ENCODE results near the gene FBXO44.

The FBXO44 gene

DNA sequence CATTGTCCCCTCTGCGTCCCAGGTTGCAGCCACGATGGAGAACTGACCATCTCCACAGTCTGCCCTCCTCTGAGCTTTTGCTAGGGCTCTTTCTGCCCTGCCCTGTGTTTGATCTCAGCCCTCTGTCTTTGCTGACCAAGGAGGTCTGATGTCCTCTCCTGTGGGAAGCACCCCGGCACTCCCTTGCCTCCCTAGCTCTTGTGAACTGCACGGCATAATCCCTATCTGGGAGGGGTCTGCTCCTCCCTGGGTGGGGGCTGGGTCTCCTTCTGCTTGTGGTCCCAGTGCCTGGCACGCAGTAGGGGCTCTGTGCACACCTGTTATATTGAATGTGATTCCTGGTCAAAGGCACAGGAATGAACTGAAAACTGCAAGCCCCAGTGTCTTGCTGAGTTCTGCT is 39.2 kb downstream of the FBXO44 start:
- Histone ChIP-seq H3K27ac (replicated peaks) (no peak overlapping the region), H3K27me3 (ENCODE audit: insufficient read depth, poor library complexity, severe bottlenecking) (peaks cover 28% of the 10 kb centered on the region)

DNA sequence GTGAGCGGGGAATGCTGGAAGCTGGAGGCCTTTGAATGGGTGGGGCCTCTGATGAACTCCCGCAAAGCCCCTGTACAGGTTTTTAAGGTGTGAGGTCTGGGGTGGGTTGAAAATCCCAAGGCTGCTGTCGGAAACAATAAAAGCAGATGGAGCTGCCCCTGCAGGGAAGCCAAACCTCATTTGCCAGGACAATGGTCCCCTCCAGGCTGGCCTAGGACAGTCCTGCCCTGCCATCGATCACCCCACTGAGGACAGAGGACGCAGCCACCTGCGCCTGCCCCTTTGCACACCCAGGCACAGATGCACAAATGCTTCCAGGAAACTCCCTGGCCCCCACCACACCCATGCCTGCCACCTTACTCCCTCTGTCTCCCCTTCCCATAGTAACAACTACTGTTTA is 41.2 kb downstream of the FBXO44 start:
- no peak for TF ChIP-seq SPI1 (IDR thresholded peaks at IDR 0.05; ENCODE audit: borderline replicate concordance, low read depth)
- TF ChIP-seq, protein P1, sequence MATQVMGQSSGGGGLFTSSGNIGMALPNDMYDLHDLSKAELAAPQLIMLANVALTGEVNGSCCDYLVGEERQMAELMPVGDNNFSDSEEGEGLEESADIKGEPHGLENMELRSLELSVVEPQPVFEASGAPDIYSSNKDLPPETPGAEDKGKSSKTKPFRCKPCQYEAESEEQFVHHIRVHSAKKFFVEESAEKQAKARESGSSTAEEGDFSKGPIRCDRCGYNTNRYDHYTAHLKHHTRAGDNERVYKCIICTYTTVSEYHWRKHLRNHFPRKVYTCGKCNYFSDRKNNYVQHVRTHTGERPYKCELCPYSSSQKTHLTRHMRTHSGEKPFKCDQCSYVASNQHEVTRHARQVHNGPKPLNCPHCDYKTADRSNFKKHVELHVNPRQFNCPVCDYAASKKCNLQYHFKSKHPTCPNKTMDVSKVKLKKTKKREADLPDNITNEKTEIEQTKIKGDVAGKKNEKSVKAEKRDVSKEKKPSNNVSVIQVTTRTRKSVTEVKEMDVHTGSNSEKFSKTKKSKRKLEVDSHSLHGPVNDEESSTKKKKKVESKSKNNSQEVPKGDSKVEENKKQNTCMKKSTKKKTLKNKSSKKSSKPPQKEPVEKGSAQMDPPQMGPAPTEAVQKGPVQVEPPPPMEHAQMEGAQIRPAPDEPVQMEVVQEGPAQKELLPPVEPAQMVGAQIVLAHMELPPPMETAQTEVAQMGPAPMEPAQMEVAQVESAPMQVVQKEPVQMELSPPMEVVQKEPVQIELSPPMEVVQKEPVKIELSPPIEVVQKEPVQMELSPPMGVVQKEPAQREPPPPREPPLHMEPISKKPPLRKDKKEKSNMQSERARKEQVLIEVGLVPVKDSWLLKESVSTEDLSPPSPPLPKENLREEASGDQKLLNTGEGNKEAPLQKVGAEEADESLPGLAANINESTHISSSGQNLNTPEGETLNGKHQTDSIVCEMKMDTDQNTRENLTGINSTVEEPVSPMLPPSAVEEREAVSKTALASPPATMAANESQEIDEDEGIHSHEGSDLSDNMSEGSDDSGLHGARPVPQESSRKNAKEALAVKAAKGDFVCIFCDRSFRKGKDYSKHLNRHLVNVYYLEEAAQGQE (IDR thresholded peaks at IDR 0.05; ENCODE audit: insufficient replicate concordance, low read depth) = no peak
- no peak for TF ChIP-seq POLR2AphosphoS5 (IDR thresholded peaks at IDR 0.05; ENCODE audit: low read depth)
- TF ChIP-seq, protein P2, sequence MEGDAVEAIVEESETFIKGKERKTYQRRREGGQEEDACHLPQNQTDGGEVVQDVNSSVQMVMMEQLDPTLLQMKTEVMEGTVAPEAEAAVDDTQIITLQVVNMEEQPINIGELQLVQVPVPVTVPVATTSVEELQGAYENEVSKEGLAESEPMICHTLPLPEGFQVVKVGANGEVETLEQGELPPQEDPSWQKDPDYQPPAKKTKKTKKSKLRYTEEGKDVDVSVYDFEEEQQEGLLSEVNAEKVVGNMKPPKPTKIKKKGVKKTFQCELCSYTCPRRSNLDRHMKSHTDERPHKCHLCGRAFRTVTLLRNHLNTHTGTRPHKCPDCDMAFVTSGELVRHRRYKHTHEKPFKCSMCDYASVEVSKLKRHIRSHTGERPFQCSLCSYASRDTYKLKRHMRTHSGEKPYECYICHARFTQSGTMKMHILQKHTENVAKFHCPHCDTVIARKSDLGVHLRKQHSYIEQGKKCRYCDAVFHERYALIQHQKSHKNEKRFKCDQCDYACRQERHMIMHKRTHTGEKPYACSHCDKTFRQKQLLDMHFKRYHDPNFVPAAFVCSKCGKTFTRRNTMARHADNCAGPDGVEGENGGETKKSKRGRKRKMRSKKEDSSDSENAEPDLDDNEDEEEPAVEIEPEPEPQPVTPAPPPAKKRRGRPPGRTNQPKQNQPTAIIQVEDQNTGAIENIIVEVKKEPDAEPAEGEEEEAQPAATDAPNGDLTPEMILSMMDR (IDR thresholded peaks at IDR 0.05; ENCODE audit: insufficient read depth, low read length) = no peak
- no peak for TF ChIP-seq GABPA (IDR thresholded peaks at IDR 0.05; ENCODE audit: low read depth)
- H3K27ac ChIP-seq (replicated peaks) = no peak overlapping the region
- peaks cover 22% of the 10 kb centered on the region for H3K27me3 ChIP-seq (ENCODE audit: insufficient read depth, poor library complexity, severe bottlenecking)
- no peak overlapping the region for H3K4me3 ChIP-seq (replicated peaks; ENCODE audit: insufficient read depth, low read length)
- no peak for DNase-seq (ENCODE audit: low read depth in 1 of 2, low spot score in 1 of 2)

More for the DNA sequence above, 39.2 kb downstream of the FBXO44 start:
- H3K4me3 ChIP-seq (replicated peaks; ENCODE audit: insufficient read depth, low read length) = no peak overlapping the region
- DNase-seq (ENCODE audit: low read depth in 1 of 2, low spot score in 1 of 2) = no peak
- TF ChIP-seq, protein P1 (IDR thresholded peaks at IDR 0.05; ENCODE audit: insufficient replicate concordance, low read depth) = no peak
- no peak for TF ChIP-seq GABPA (IDR thresholded peaks at IDR 0.05; ENCODE audit: low read depth)
- no peak for TF ChIP-seq POLR2AphosphoS5 (IDR thresholded peaks at IDR 0.05; ENCODE audit: low read depth)
- TF ChIP-seq, protein P2 (IDR thresholded peaks at IDR 0.05; ENCODE audit: insufficient read depth, low read length) = no peak
- no peak for TF ChIP-seq SPI1 (IDR thresholded peaks at IDR 0.05; ENCODE audit: borderline replicate concordance, low read depth)

DNA sequence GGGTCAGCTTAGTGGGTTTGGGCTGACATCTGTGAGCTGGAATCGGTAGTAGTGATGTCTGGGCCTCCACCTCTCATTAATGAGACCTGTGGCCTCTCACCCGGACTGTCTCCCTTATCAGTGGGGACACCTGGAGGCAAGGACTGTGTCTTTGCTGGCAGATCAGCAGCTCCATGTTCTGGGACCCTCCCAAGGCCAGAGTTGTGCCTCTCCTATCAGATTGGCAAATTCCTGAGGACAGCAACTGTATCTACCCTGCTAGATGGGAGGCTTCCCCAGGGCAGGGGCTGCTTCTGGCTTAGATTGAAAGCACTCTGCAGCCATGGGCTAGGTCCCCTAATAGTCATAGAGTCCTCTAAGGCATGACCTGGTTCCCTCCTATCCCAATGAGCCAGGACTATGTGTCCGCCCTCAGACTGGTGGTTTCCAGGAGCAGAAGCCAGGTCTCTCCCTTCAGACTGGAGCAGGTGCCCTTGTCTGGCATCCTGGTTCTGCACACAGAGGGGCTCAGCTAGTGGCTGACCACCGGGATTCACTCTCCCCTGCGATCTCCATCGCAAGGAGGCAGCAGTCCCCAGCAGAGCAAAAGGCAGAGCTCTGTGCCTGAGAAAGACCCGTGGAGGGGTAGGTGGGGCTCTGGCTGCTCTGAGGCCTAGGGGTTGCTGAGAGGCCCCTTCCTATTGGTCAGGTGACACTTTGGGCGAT is 42.7 kb downstream of the FBXO44 start:
- H3K27me3 ChIP-seq (ENCODE audit: insufficient read depth, poor library complexity, severe bottlenecking) = peaks cover 13% of the 10 kb centered on the region
- H3K27ac ChIP-seq (replicated peaks) = no peak overlapping the region
- no peak for DNase-seq (ENCODE audit: low read depth in 1 of 2, low spot score in 1 of 2)
- TF ChIP-seq, protein P1 (IDR thresholded peaks at IDR 0.05; ENCODE audit: insufficient replicate concordance, low read depth) = no peak
- TF ChIP-seq GABPA (IDR thresholded peaks at IDR 0.05; ENCODE audit: low read depth) (no peak), SPI1 (IDR thresholded peaks at IDR 0.05; ENCODE audit: borderline replicate concordance, low read depth) (no peak), POLR2AphosphoS5 (IDR thresholded peaks at IDR 0.05; ENCODE audit: low read depth) (no peak)
- TF ChIP-seq, protein P2 (IDR thresholded peaks at IDR 0.05; ENCODE audit: insufficient read depth, low read length) = no peak
- H3K4me3 ChIP-seq (replicated peaks; ENCODE audit: insufficient read depth, low read length) = no peak overlapping the region

All from HL-60 (cell line).